Thoracic aorta (tissue), 2 donors: Measurements from ENCODE around the gene LIFR. TPM values are rescaled to one million over a fixed set of nuclear protein-coding genes. Genes with fewer than 3 reads are reported as not detected.

ENCODE experiments used
- ATAC-seq: fragments of 150-250 bp; one replicate; pipeline ENCODE4 v1.8.0; 2017; ENCODE audit warnings: low read depth; ENCODE audit not compliant: insufficient number of reproducible peaks, low FRiP score
- DNase-seq: peaks from one replicate; pipeline ENCODE4 v3.0.0-alpha.2; 2020; ENCODE audit warnings: low spot score
- H3K27ac ChIP-seq, 2 donors: fragments of 200-600 bp; sonication (generic); 1 replicate in 1 of 2; 2 replicates in 1 of 2; pipeline ENCODE4 v1.5.1; 2016; ENCODE audit warnings: mild to moderate bottlenecking in 2 of 2, moderate library complexity in 2 of 2
- H3K27me3 ChIP-seq: fragments of 200-600 bp; sonication (generic); replicated peaks from 2 replicates; pipeline ENCODE4 v1.6.0; 2016; ENCODE audit warnings: mild to moderate bottlenecking; ENCODE audit not compliant: insufficient read depth
- H3K36me3 ChIP-seq: fragments of 200-600 bp; sonication (generic); one replicate; pipeline ENCODE4 v1.5.1; 2016
- H3K4me1 ChIP-seq, 2 donors: fragments of 200-600 bp; sonication (generic); 1 replicate in 1 of 2; 2 replicates in 1 of 2; pipeline versions ENCODE4 v1.5.1 to v1.6.0; 2016; ENCODE audit warnings: low read depth in 2 of 2, mild to moderate bottlenecking in 1 of 2; ENCODE audit not compliant: control insufficient read depth in 1 of 2
- H3K4me3 ChIP-seq: fragments of 200-600 bp; sonication (generic); 2 replicates; pipeline ENCODE4 v1.5.1; 2016; ENCODE audit warnings: mild to moderate bottlenecking
- H3K9me3 ChIP-seq: fragments of 200-600 bp; sonication (generic); 2 replicates; pipeline ENCODE4 v1.5.1; 2016
- total RNA-seq, 2 donors: library from RNA; depleted of rRNA; stranded (reverse); fragments of >200 nt; gene quantifications; one replicate each; pipeline versions ENCODE4 v1.1.0 to v1.2.3, GENCODE V29; 2016
- TF ChIP-seq, protein P1 (sequence below): fragments of 200-600 bp; sonication (generic); IDR thresholded peaks from one replicate; pipeline ENCODE4 v1.5.1; 2019; ENCODE audit warnings: antibody characterized with exemption

Gene LIFR
- total RNA-seq, 2 donors from 2014 or later = 61.1 to 110 TPM

GRCh38 chr5:38590838-38591522 lies 34.5 kb upstream of the LIFR start:
- no peak for DNase-seq
- ATAC-seq = no peak
- H3K4me1 ChIP-seq = no peaks in the 10 kb centered on the region
- no peak overlapping the region for H3K4me3 ChIP-seq
- no peak overlapping the region for H3K27ac ChIP-seq
- no peaks in the 10 kb centered on the region for H3K36me3 ChIP-seq
- H3K9me3 ChIP-seq = no peaks in the 10 kb centered on the region
- no peaks in the 10 kb centered on the region for H3K27me3 ChIP-seq
- TF ChIP-seq, protein P1, sequence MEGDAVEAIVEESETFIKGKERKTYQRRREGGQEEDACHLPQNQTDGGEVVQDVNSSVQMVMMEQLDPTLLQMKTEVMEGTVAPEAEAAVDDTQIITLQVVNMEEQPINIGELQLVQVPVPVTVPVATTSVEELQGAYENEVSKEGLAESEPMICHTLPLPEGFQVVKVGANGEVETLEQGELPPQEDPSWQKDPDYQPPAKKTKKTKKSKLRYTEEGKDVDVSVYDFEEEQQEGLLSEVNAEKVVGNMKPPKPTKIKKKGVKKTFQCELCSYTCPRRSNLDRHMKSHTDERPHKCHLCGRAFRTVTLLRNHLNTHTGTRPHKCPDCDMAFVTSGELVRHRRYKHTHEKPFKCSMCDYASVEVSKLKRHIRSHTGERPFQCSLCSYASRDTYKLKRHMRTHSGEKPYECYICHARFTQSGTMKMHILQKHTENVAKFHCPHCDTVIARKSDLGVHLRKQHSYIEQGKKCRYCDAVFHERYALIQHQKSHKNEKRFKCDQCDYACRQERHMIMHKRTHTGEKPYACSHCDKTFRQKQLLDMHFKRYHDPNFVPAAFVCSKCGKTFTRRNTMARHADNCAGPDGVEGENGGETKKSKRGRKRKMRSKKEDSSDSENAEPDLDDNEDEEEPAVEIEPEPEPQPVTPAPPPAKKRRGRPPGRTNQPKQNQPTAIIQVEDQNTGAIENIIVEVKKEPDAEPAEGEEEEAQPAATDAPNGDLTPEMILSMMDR = no peak

DNA sequence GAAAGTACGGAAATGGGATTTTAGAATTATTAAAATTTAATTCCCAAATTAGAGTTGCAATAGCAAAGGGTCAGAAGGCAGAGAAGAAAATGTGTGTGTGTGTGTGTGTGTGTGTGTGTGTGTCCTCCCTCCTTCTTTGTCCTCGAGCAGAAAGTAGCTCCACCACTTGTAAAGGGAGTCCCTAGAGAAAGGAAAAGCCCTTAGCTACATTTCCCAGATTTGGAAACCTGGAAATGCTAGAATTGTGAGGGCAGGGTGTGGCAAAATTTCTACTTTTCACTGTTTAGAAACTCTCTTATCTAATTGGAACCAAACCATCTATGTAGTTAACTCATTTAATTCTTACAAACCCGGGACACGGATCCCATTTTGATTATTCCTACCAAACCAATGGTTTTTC lies 33.2 kb upstream of the LIFR start:
- no peaks in the 10 kb centered on the region for H3K4me1 ChIP-seq
- no peaks in the 10 kb centered on the region for H3K27me3 ChIP-seq
- no peak overlapping the region for H3K4me3 ChIP-seq
- H3K9me3 ChIP-seq = no peaks in the 10 kb centered on the region
- no peaks in the 10 kb centered on the region for H3K36me3 ChIP-seq
- H3K27ac ChIP-seq = no peak overlapping the region
- ATAC-seq = no peak
- no peak for DNase-seq
- TF ChIP-seq, protein P1 = no peak

- no peak for DNase-seq
- no peak overlapping the region for H3K4me3 ChIP-seq
- ATAC-seq = no peak
- H3K9me3 ChIP-seq = no peaks in the 10 kb centered on the region
- TF ChIP-seq, protein P1 = no peak
- H3K4me1 ChIP-seq = no peaks in the 10 kb centered on the region
- H3K27me3 ChIP-seq = no peaks in the 10 kb centered on the region
- H3K36me3 ChIP-seq = no peaks in the 10 kb centered on the region
- H3K27ac ChIP-seq = no peak overlapping the region
These were observed 29.4 kb upstream of the LIFR start for GRCh38 chr5:38585816-38586215.

- ATAC-seq = no peak
- Histone ChIP-seq H3K27me3 (no peaks in the 10 kb centered on the region), H3K27ac (no peak overlapping the region), H3K9me3 (no peaks in the 10 kb centered on the region), H3K4me3 (no peak overlapping the region), H3K36me3 (no peaks in the 10 kb centered on the region), H3K4me1 (no peaks in the 10 kb centered on the region)
- TF ChIP-seq, protein P1 = no peak
- no peak for DNase-seq
These were observed 27.1 kb upstream of the LIFR start for GRCh38 chr5:38583500-38583899.

- Histone ChIP-seq H3K4me3 (no peak overlapping the region), H3K4me1 (no peaks in the 10 kb centered on the region), H3K36me3 (no peaks in the 10 kb centered on the region), H3K27ac (no peak overlapping the region), H3K9me3 (no peaks in the 10 kb centered on the region), H3K27me3 (no peaks in the 10 kb centered on the region)
- no peak for ATAC-seq
- DNase-seq = no peak
- TF ChIP-seq, protein P1 = no peak
These were observed 26.5 kb upstream of the LIFR start for GRCh38 chr5:38582975-38583319.
